ENCODE results near the gene CHP2.

DNA sequence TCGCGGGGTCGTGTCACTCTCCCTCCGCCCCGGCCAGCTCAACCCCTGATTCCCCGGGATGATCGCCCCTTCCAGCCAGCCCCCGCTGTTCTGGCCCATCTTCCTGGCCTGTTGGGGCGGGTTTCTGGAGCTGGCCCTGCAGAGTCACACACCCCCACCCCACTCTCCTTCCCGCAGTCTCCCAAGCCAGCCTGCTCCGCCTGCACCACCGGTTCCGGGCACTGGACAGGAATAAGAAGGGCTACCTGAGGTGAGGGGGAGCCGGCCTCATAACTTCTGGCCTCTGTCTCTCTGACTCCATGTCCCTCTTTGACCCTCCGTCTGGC, 621 bp downstream of the CHP2 start:
- TF ChIP-seq, protein P1, sequence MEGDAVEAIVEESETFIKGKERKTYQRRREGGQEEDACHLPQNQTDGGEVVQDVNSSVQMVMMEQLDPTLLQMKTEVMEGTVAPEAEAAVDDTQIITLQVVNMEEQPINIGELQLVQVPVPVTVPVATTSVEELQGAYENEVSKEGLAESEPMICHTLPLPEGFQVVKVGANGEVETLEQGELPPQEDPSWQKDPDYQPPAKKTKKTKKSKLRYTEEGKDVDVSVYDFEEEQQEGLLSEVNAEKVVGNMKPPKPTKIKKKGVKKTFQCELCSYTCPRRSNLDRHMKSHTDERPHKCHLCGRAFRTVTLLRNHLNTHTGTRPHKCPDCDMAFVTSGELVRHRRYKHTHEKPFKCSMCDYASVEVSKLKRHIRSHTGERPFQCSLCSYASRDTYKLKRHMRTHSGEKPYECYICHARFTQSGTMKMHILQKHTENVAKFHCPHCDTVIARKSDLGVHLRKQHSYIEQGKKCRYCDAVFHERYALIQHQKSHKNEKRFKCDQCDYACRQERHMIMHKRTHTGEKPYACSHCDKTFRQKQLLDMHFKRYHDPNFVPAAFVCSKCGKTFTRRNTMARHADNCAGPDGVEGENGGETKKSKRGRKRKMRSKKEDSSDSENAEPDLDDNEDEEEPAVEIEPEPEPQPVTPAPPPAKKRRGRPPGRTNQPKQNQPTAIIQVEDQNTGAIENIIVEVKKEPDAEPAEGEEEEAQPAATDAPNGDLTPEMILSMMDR (IDR thresholded peaks at IDR 0.05; ENCODE audit: poor library complexity), result no peak
- TF ChIP-seq EZH2 (IDR thresholded peaks at IDR 0.05; ENCODE audit: borderline replicate concordance), result no peak

All from hepatocyte (in vitro differentiated cells).